ENCODE results near the gene PTH2.

PTH2 gene

DNA sequence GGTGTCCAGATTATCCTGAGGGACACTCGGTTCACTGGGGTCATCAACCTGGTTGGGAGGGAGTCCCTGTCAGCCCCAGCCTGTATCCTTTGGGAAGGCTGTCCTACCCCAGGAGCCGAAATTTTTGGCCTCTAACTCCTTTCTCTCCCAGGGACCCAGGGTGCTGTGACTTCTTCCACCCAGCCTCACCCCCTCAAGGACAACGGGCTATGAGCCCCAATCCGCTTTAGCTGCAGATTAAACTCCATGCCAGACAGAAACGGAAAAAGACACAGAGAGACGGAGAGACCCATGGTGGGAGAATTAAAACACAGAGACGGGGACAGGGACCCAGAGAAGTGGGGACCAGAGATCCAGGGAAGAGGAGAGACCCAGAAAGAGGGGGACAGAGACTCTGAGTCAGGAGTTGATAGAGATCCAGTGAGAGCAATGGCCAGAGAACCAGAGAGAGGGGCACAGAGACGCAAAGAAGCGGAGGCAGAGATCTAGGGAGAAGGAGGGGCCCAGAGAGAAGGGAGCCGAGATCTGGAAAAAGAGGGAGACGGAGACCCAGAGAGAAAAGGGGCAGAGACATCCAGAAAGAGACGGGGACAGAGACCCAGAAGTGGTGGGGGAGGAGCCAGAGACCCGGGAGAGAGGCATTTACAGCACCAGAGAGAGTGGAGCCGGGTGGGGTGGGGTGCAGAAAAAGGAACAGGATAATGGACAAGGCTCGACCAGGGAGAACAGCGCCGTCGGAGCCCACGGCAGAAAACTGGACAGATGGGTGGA lies 17.4 kb upstream of the PTH2 start:
- H3K27ac ChIP-seq, result no peak overlapping the region
- TF ChIP-seq, protein P1, sequence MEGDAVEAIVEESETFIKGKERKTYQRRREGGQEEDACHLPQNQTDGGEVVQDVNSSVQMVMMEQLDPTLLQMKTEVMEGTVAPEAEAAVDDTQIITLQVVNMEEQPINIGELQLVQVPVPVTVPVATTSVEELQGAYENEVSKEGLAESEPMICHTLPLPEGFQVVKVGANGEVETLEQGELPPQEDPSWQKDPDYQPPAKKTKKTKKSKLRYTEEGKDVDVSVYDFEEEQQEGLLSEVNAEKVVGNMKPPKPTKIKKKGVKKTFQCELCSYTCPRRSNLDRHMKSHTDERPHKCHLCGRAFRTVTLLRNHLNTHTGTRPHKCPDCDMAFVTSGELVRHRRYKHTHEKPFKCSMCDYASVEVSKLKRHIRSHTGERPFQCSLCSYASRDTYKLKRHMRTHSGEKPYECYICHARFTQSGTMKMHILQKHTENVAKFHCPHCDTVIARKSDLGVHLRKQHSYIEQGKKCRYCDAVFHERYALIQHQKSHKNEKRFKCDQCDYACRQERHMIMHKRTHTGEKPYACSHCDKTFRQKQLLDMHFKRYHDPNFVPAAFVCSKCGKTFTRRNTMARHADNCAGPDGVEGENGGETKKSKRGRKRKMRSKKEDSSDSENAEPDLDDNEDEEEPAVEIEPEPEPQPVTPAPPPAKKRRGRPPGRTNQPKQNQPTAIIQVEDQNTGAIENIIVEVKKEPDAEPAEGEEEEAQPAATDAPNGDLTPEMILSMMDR (conservative IDR thresholded peaks at IDR 0.05), result no peak
- TF ChIP-seq ZFX (IDR thresholded peaks at IDR 0.05), result no peak

DNA sequence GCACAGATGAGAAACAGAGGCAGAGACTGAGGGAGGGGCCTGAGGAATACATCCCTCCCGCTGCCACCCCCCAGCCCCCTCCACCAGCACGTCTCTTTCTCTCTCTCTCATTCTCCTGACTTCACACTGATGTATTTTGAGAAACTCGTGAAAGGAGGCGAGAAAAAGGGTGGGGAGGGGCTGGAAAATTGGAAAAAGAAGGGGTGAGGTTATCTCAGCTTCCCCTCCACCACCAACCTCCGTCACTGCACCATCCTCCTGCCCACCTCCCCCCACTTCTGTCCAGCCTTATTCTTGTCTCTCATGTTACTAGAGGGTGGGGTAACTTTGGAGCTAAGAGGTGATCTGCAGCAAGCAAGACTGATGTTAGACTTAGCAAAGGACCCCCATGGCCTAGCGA lies 16.6 kb upstream of the PTH2 start:
- no peak overlapping the region for H3K27ac ChIP-seq
- no peak for TF ChIP-seq ZFX (IDR thresholded peaks at IDR 0.05)
- TF ChIP-seq, protein P1 (conservative IDR thresholded peaks at IDR 0.05), result no peak

DNA sequence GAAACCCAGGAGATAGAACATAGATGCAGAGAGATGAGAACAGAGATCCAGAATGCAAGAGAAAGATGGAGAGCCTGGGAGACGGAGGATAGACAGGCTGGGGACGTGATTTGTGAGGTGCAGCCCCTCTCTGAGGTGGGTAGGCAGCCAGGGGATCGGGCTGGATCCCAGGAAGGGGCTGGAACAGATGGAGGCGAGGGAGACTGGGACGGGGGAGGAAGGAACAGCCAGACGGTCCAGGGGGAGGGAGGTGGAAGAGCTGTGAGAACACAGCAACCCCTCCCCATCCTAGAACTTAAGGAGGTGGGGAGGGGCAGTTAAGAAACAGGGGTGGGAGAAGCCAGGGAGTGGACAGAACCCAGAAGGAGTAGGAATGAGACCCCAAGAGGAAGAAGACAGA lies 15.0 kb upstream of the PTH2 start:
- H3K27ac ChIP-seq, result no peak overlapping the region
- TF ChIP-seq, protein P1 (conservative IDR thresholded peaks at IDR 0.05), result no peak
- TF ChIP-seq ZFX (IDR thresholded peaks at IDR 0.05), result no peak

DNA sequence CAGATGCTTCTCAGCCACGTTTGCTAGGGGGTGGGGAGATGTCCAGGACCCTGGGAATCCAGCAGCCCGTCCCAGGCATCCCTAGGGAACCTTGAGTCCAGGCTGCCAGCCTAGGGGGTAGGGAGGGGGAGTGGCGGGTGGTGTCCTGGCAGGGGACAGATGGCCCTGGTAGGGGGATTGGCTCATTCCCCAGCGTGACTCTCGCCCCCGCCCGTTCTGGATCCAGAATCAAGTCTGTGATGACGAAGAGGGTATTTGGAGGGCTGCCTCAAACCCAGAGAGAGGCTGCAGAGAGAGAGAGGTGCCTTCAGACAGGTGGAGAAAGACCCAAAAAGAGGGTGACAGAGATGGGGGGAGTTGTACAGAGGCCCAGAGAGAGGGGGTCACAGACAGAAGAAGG lies 14.0 kb upstream of the PTH2 start:
- no peak for TF ChIP-seq ZFX (IDR thresholded peaks at IDR 0.05)
- TF ChIP-seq, protein P1 (conservative IDR thresholded peaks at IDR 0.05), result no peak
- H3K27ac ChIP-seq, result no peak overlapping the region

DNA sequence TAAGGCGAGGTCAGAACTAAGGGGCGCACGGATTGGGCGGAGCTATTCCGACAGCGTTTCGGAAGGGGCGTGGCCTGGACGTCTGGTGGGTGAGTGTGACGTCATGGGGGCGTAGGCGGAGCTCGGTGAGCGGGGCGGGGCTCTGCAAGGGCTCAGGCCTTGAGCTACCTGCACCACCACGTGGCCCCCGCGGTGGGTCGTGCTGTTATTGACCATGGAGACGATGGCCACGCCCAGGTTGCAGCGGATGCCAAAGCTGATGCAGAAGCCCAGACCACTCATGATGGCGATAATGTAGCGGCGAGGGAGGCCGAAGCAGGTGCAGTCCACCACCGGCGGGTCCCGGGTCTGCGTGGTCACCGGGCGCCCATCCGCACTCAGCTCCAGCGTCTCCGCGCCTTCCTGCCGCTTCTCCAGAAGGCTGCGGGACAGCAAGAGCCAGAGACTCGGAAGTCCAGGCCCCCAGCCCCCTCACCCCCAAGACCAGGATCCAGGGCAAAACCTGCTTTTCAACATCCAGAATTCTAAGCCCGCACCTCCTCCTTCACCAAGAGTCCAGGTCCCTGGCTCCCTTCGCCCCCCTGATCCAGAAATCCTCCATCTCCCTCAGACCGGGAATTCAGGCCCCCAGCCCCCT lies 13.3 kb upstream of the PTH2 start:
- TF ChIP-seq, protein P1 (conservative IDR thresholded peaks at IDR 0.05), result no peak
- TF ChIP-seq ZFX (IDR thresholded peaks at IDR 0.05), result no peak
- H3K27ac ChIP-seq, result no peak overlapping the region

DNA sequence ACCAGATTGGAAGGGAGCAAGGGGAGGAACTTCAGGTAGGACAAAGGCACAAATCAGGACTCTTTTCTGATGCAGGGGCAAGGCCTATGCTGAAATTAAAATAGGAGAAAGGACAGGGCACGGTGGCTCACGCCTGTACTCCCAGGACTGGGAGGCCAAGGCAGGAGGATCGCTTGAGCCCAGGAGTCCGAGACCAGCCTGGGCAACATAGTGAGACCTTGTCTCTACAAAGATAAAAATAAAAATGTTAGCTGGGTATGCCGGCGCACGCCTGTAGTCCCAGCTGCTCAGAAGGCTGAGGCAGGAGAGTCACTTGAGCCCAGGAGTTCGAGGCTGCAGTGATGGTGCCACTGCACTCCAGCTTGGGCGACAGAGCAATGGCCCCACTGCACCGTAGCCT lies 12.4 kb upstream of the PTH2 start:
- no peak for TF ChIP-seq ZFX (IDR thresholded peaks at IDR 0.05)
- TF ChIP-seq, protein P1 (conservative IDR thresholded peaks at IDR 0.05), result no peak
- H3K27ac ChIP-seq, result no peak overlapping the region

DNA sequence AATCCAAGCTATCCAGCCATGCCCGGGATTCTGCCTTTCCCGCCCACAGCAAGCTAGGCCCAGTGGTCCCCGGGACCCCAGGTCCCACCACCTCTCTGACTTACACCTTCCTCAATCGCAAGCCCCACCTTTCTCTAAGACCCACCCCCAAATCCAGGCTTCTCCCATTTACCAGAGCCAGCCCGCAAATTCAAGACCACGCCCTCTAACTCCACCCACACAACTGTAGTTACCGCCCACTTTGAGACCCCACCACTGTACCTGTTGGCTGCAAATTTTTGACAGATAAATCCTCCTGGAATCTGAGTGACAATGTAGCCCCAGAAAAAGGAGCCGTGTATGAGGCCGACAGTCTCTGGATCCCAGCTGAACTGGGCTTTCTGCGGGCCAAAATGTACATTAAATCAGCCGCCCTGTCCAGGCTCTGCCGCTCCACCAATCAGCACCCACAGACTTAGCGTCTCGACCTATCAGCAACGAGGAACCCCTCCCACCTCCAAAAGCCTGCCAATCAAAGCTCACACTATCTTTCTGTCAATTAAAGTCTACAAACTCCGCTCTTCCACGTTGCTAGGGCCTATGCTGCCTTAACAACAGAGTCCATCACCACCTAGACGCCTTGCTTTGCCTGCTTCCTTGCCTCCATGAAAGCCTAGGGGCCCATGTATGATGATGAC lies 11.8 kb upstream of the PTH2 start:
- TF ChIP-seq, protein P1 (conservative IDR thresholded peaks at IDR 0.05), result no peak
- no peak for TF ChIP-seq ZFX (IDR thresholded peaks at IDR 0.05)
- H3K27ac ChIP-seq, result no peak overlapping the region

All from C4-2B (cell line).